Measurements from ENCODE around the gene ZNF667.

Gene ZNF667

DNA sequence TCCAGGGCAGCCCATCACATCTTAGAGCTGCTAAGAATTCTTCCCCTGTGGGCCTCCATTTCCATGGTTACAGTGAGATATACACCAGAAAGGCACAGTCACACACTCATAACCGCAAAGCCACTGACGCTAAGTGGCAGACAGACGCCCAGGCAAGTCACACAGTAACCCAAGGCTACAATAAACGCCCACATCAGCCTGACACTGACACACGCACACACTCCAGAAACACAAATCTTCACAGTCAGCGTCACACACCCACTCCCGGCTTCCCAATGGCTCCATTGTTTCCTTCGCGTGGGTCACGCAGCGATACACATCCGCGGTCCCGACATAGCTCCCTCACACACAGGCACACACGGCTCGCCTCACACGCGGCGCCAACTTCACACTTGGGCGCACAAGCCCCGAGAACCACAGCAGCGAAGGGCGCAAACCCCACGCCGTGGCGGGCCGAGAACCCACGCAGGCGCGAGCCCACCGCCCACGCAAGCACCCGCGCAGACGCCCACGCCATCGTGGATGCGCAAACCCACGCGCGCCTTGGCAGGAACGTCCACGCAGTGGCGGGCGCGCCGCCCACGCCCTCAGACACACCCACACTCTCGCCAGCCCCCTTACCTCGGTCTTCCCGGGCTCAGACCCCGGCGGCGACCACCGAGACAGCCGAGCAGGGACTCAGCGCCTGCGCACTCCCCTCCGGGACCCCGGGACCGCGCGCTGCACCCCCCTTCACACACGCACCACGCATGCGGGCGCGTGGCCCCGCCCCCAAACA, at the start of gene ZNF667:
ZNF667 (minus strand) TSS at position 695 of the 778 bp plus-strand sequence. CDS start 14,975 bp downstream, outside the sequence.
- Mint-ChIP-seq H3K27me3 (ENCODE audit: low read depth) (no peaks in the 10 kb centered on the region), H3K27ac (peak within 1 kb of the TSS; percentile 71), H3K4me1 (ENCODE audit: low read depth) (no peaks in the 10 kb centered on the region), H3K36me3 (ENCODE audit: low read depth) (peaks cover 3% of the 10 kb centered on the region), H3K4me3 (peak within 1 kb of the TSS; percentile 78), H3K9me3 (peaks cover 75% of the 10 kb centered on the region)
- DNase-seq (ENCODE audit: low spot score), result no peak

GRCh38 chr19:56525214-56525860, 48.2 kb upstream of the ZNF667 start:
- Mint-ChIP-seq H3K27me3 (ENCODE audit: low read depth) (no peaks in the 10 kb centered on the region), H3K27ac (no peak overlapping the region), H3K9me3 (peaks cover 75% of the 10 kb centered on the region), H3K36me3 (ENCODE audit: low read depth) (peaks cover 4% of the 10 kb centered on the region), H3K4me3 (no peak overlapping the region), H3K4me1 (ENCODE audit: low read depth) (no peaks in the 10 kb centered on the region)
- DNase-seq (ENCODE audit: low spot score), result no peak

DNA sequence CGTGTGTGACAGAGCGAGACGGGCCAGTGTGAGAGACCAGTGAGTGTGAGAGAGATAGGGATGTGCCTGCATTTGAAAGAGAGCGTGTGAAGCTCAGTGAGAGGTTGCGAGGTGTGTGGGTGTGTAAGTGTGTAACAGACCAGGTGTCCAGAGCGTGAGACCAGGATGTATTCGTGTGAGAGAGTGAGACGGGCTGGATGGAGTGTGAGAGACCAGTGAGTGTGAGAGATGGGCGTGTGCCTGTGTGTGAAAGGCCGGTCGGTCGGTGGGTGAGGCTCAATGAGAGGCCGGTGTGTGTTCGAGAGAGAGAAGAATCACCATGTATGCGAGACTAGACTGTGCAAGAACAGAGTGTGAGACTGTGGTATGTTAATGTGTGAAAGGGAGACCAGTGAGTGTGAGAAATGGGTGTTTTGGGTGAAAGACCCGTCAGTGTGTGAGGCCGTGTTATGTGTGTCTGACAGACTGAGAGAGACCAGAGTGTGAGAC, 31.2 kb upstream of the ZNF667 start:
- H3K36me3 Mint-ChIP-seq (ENCODE audit: low read depth), result peaks cover 2% of the 10 kb centered on the region
- H3K9me3 Mint-ChIP-seq, result peaks cover 25% of the 10 kb centered on the region
- H3K4me1 Mint-ChIP-seq (ENCODE audit: low read depth), result no peaks in the 10 kb centered on the region
- no peak overlapping the region for H3K4me3 Mint-ChIP-seq
- no peak overlapping the region for H3K27ac Mint-ChIP-seq
- no peak for DNase-seq (ENCODE audit: low spot score)
- no peaks in the 10 kb centered on the region for H3K27me3 Mint-ChIP-seq (ENCODE audit: low read depth)

- Mint-ChIP-seq H3K4me3 (no peak within 1 kb of the TSS), H3K4me1 (ENCODE audit: low read depth) (no peaks in the 10 kb centered on the region), H3K27me3 (ENCODE audit: low read depth) (no peaks in the 10 kb centered on the region), H3K9me3 (peaks cover 25% of the 10 kb centered on the region), H3K36me3 (ENCODE audit: low read depth) (peaks cover 5% of the 10 kb centered on the region), H3K27ac (peak within 1 kb of the TSS; percentile 73)
- peak; percentile 44 for DNase-seq (ENCODE audit: low spot score)
These were observed 30.5 kb upstream of the ZNF667 start, which contains the start of gene ZNF471 for GRCh38 chr19:56507446-56508289. Gene ZNF471, plus strand, starts transcription at chr19:56507855. Its CDS starts 3,717 bp downstream, at chr19:56511572.

DNA sequence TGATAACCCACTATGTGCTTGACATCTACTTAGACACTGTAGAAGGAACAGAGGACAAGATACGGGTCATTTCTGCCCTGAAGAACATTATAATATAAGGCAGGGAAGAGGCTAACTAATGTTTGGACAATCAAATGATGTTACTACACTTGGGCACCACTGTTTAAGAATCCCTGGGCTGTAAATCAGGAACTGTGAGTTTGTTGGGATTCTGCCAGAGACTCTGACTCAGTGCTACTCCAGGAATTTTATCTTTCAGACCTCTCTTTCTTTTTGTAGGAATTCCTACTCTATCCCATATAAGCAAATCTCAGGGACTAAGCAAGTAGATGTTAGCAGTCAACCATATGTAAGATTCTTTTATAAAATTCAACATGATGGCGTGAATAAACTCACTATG, 27.4 kb upstream of the ZNF667 start:
- H3K27me3 Mint-ChIP-seq (ENCODE audit: low read depth), result no peaks in the 10 kb centered on the region
- H3K4me1 Mint-ChIP-seq (ENCODE audit: low read depth), result no peaks in the 10 kb centered on the region
- H3K36me3 Mint-ChIP-seq (ENCODE audit: low read depth), result peaks cover 5% of the 10 kb centered on the region
- peaks cover 44% of the 10 kb centered on the region for H3K9me3 Mint-ChIP-seq
- DNase-seq (ENCODE audit: low spot score), result no peak
- H3K27ac Mint-ChIP-seq, result no peak overlapping the region
- H3K4me3 Mint-ChIP-seq, result no peak overlapping the region

DNA sequence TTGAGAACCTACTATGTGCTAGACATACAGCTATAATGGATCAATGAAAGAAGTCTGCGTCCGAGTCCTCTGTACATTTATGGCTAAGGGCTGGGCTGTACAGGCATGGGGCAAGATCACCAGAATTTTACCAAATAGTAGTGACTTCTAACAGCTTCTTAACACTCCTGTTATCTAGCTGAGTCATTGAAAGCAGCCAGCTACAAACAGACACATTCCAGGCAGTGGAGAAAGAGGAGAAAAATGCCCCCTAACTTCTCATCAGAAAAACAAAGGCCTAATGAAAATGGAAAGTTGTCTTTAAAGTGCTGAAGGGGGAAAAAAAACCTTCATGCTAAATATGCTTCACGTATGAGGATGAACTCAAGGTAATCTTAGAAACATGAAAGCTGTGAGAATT, 14.3 kb upstream of the ZNF667 start:
- no peak for DNase-seq (ENCODE audit: low spot score)
- Mint-ChIP-seq H3K4me1 (ENCODE audit: low read depth) (no peaks in the 10 kb centered on the region), H3K27me3 (ENCODE audit: low read depth) (no peaks in the 10 kb centered on the region), H3K9me3 (peaks cover 75% of the 10 kb centered on the region), H3K27ac (no peak overlapping the region), H3K36me3 (ENCODE audit: low read depth) (no peaks in the 10 kb centered on the region), H3K4me3 (no peak overlapping the region)

- Mint-ChIP-seq H3K27ac (peak overlapping the region; percentile 55), H3K27me3 (ENCODE audit: low read depth) (no peaks in the 10 kb centered on the region), H3K4me3 (peak overlapping the region; percentile 78), H3K4me1 (ENCODE audit: low read depth) (no peaks in the 10 kb centered on the region), H3K9me3 (peaks cover 74% of the 10 kb centered on the region), H3K36me3 (ENCODE audit: low read depth) (peaks cover 3% of the 10 kb centered on the region)
- DNase-seq (ENCODE audit: low spot score), result peak; percentile 6
These were observed 539 bp upstream of the ZNF667 start for GRCh38 chr19:56477429-56478338.

- Mint-ChIP-seq H3K27me3 (ENCODE audit: low read depth) (no peaks in the 10 kb centered on the region), H3K9me3 (peaks cover 77% of the 10 kb centered on the region), H3K4me3 (no peak overlapping the region), H3K4me1 (ENCODE audit: low read depth) (no peaks in the 10 kb centered on the region), H3K36me3 (ENCODE audit: low read depth) (peaks cover 3% of the 10 kb centered on the region), H3K27ac (no peak overlapping the region)
- no peak for DNase-seq (ENCODE audit: low spot score)
These were observed 1.1 kb downstream of the ZNF667 start for GRCh38 chr19:56476093-56476492.

DNA sequence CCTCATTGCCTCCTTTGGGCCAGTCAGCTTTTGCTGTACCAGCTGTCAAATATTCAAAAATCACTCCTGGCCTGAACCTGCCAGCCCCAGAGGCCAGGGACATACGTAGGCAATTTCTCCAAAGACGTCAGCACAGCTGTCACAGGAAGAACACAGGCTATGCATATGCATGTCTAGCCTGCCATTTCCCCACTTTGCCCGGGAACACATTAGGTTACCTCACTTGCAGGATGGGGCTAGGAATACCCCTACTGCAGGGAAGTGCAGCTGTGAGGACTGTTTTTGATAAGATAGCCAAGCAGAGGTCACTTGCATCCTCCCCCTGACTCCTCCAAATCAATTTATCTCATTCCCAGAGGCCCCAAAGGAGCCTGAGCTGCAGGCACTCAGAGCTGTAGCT, 2.8 kb downstream of the ZNF667 start:
- no peak for DNase-seq (ENCODE audit: low spot score)
- H3K27me3 Mint-ChIP-seq (ENCODE audit: low read depth), result no peaks in the 10 kb centered on the region
- H3K36me3 Mint-ChIP-seq (ENCODE audit: low read depth), result peaks cover 3% of the 10 kb centered on the region
- no peak overlapping the region for H3K27ac Mint-ChIP-seq
- no peaks in the 10 kb centered on the region for H3K4me1 Mint-ChIP-seq (ENCODE audit: low read depth)
- H3K9me3 Mint-ChIP-seq, result peaks cover 74% of the 10 kb centered on the region
- H3K4me3 Mint-ChIP-seq, result no peak overlapping the region

GRCh38 chr19:56441206-56441792, 35.8 kb downstream of the ZNF667 start:
- H3K4me3 Mint-ChIP-seq, result no peak overlapping the region
- H3K9me3 Mint-ChIP-seq, result peaks cover 66% of the 10 kb centered on the region
- H3K4me1 Mint-ChIP-seq (ENCODE audit: low read depth), result no peaks in the 10 kb centered on the region
- peaks cover 2% of the 10 kb centered on the region for H3K36me3 Mint-ChIP-seq (ENCODE audit: low read depth)
- no peaks in the 10 kb centered on the region for H3K27me3 Mint-ChIP-seq (ENCODE audit: low read depth)
- H3K27ac Mint-ChIP-seq, result no peak overlapping the region
- DNase-seq (ENCODE audit: low spot score), result no peak

GRCh38 chr19:56423985-56424353, 53.2 kb downstream of the ZNF667 start:
- H3K4me1 Mint-ChIP-seq (ENCODE audit: low read depth), result no peaks in the 10 kb centered on the region
- H3K27ac Mint-ChIP-seq, result no peak overlapping the region
- peaks cover 39% of the 10 kb centered on the region for H3K36me3 Mint-ChIP-seq (ENCODE audit: low read depth)
- no peaks in the 10 kb centered on the region for H3K27me3 Mint-ChIP-seq (ENCODE audit: low read depth)
- no peak overlapping the region for H3K4me3 Mint-ChIP-seq
- peaks cover 86% of the 10 kb centered on the region for H3K9me3 Mint-ChIP-seq
- no peak for DNase-seq (ENCODE audit: low spot score)

GRCh38 chr19:56423276-56423984, 53.7 kb downstream of the ZNF667 start:
- no peak overlapping the region for H3K4me3 Mint-ChIP-seq
- H3K27ac Mint-ChIP-seq, result no peak overlapping the region
- no peaks in the 10 kb centered on the region for H3K4me1 Mint-ChIP-seq (ENCODE audit: low read depth)
- H3K9me3 Mint-ChIP-seq, result peaks cover 89% of the 10 kb centered on the region
- H3K27me3 Mint-ChIP-seq (ENCODE audit: low read depth), result no peaks in the 10 kb centered on the region
- no peak for DNase-seq (ENCODE audit: low spot score)
- peaks cover 42% of the 10 kb centered on the region for H3K36me3 Mint-ChIP-seq (ENCODE audit: low read depth)
